Measurements from ENCODE around the gene ABHD10.

The ABHD10 gene

GRCh38 chr3:112012205-112012992, 33.6 kb downstream of the ABHD10 start:
- Histone ChIP-seq H3K27ac (ENCODE audit: low read length, poor library complexity, severe bottlenecking) (peak overlapping the region; percentile 85), H3K4me1 (ENCODE audit: control insufficient read depth, insufficient read depth, low read depth, low read length) (peaks cover 22% of the 10 kb centered on the region), H3K18ac (ENCODE audit: low read depth in 1 of 2, low read length in 2 of 2) (no peak overlapping the region)

GRCh38 chr3:112013058-112013783, 34.4 kb downstream of the ABHD10 start:
- no peaks in the 10 kb centered on the region for H3K27me3 ChIP-seq (ENCODE audit: control insufficient read depth in 1 of 2, insufficient read depth in 1 of 2, low read length in 2 of 2)
- H3K27ac ChIP-seq (ENCODE audit: low read length, poor library complexity, severe bottlenecking) = peak overlapping the region; percentile 55
- H3K36me3 ChIP-seq (ENCODE audit: control insufficient read depth in 1 of 2, insufficient read depth in 2 of 2, low read depth in 1 of 2, low read length in 2 of 2) = peaks cover 0 to 16% of the 10 kb centered on the region in 2 experiments
- no peak overlapping the region for H2AFZ ChIP-seq (ENCODE audit: low read depth, low read length)
- H3K4me3 ChIP-seq (ENCODE audit: insufficient read depth in 1 of 2, low read depth in 1 of 2, low read length in 2 of 2) = no peak overlapping the region
- H2BK12ac ChIP-seq (ENCODE audit: low read length in 2 of 2) = no peak overlapping the region
- H2BK15ac ChIP-seq (ENCODE audit: low read depth, poor library complexity, severe bottlenecking) = no peak overlapping the region
- H2BK5ac ChIP-seq (ENCODE audit: low read depth, low read length, poor library complexity, severe bottlenecking) = peak overlapping the region; percentile 11
- DNase-seq = peak; percentile 82
- H3K14ac ChIP-seq (ENCODE audit: low read length in 2 of 2) = no peak overlapping the region
- H3K9ac ChIP-seq (ENCODE audit: low read length) = peak overlapping the region; percentile 57
- peak overlapping the region; percentile 79 for H2AK5ac ChIP-seq (ENCODE audit: low read length, severe bottlenecking)
- H3K79me1 ChIP-seq (replicated peaks; ENCODE audit: low read length, poor library complexity, severe bottlenecking) = peaks cover 4% of the 10 kb centered on the region
- no peak overlapping the region for H3K18ac ChIP-seq (ENCODE audit: low read depth in 1 of 2, low read length in 2 of 2)
- H3K4me2 ChIP-seq (ENCODE audit: low read length, poor library complexity, severe bottlenecking) = no peak overlapping the region
- H3K4me1 ChIP-seq (ENCODE audit: control insufficient read depth, insufficient read depth, low read depth, low read length) = peaks cover 19% of the 10 kb centered on the region
- H3K23ac ChIP-seq (ENCODE audit: low read length in 2 of 2) = no peak overlapping the region
- no peak overlapping the region for H3K4ac ChIP-seq (ENCODE audit: low read depth in 1 of 2, low read length in 2 of 2)
- H4K8ac ChIP-seq (ENCODE audit: low read length) = peak overlapping the region; percentile 82
- WGBS = 56% methylated on average over 16 of the region's 19 CpGs
- no peaks in the 10 kb centered on the region for H3K9me3 ChIP-seq (ENCODE audit: control insufficient read depth, low read length)
- no peak overlapping the region for H4K91ac ChIP-seq (ENCODE audit: low read length)
- no peak overlapping the region for H2BK120ac ChIP-seq (ENCODE audit: low read depth, low read length)

More at GRCh38 chr3:112012205-112012992, 33.6 kb downstream of the ABHD10 start:
- Histone ChIP-seq H3K79me1 (replicated peaks; ENCODE audit: low read length, poor library complexity, severe bottlenecking) (peaks cover 4% of the 10 kb centered on the region), H4K91ac (ENCODE audit: low read length) (no peak overlapping the region), H3K36me3 (ENCODE audit: control insufficient read depth in 1 of 2, insufficient read depth in 2 of 2, low read depth in 1 of 2, low read length in 2 of 2) (peaks cover 0 to 16% of the 10 kb centered on the region in 2 experiments), H2BK15ac (ENCODE audit: low read depth, poor library complexity, severe bottlenecking) (no peak overlapping the region), H2AFZ (ENCODE audit: low read depth, low read length) (no peak overlapping the region), H2BK120ac (ENCODE audit: low read depth, low read length) (no peak overlapping the region), H3K23ac (ENCODE audit: low read length in 2 of 2) (no peak overlapping the region), H2AK5ac (ENCODE audit: low read length, severe bottlenecking) (peak overlapping the region; percentile 79), H3K14ac (ENCODE audit: low read length in 2 of 2) (no peak overlapping the region), H3K4me2 (ENCODE audit: low read length, poor library complexity, severe bottlenecking) (no peak overlapping the region), H3K4me3 (ENCODE audit: insufficient read depth in 1 of 2, low read depth in 1 of 2, low read length in 2 of 2) (no peak overlapping the region), H2BK12ac (ENCODE audit: low read length in 2 of 2) (no peak overlapping the region), H3K9ac (ENCODE audit: low read length) (no peak overlapping the region), H3K9me3 (ENCODE audit: control insufficient read depth, low read length) (no peaks in the 10 kb centered on the region), H3K4ac (ENCODE audit: low read depth in 1 of 2, low read length in 2 of 2) (no peak overlapping the region), H4K8ac (ENCODE audit: low read length) (no peak overlapping the region), H2BK5ac (ENCODE audit: low read depth, low read length, poor library complexity, severe bottlenecking) (no peak overlapping the region), H3K27me3 (ENCODE audit: control insufficient read depth in 1 of 2, insufficient read depth in 1 of 2, low read length in 2 of 2) (no peaks in the 10 kb centered on the region)
- 92% methylated on average over 2 of the region's 6 CpGs for WGBS
- DNase-seq = peak; percentile 14

GRCh38 chr3:112013784-112014143, 34.9 kb downstream of the ABHD10 start:
- H4K91ac ChIP-seq (ENCODE audit: low read length) = no peak overlapping the region
- H3K4ac ChIP-seq (ENCODE audit: low read depth in 1 of 2, low read length in 2 of 2) = no peak overlapping the region
- no peak overlapping the region for H3K27ac ChIP-seq (ENCODE audit: low read length, poor library complexity, severe bottlenecking)
- H2BK15ac ChIP-seq (ENCODE audit: low read depth, poor library complexity, severe bottlenecking) = no peak overlapping the region
- no peak overlapping the region for H2BK120ac ChIP-seq (ENCODE audit: low read depth, low read length)
- WGBS = 83% methylated on average over 5 of the region's 5 CpGs
- H3K4me2 ChIP-seq (ENCODE audit: low read length, poor library complexity, severe bottlenecking) = no peak overlapping the region
- no peak overlapping the region for H2AFZ ChIP-seq (ENCODE audit: low read depth, low read length)
- no peak overlapping the region for H3K23ac ChIP-seq (ENCODE audit: low read length in 2 of 2)
- no peak overlapping the region for H4K8ac ChIP-seq (ENCODE audit: low read length)
- H3K79me1 ChIP-seq (replicated peaks; ENCODE audit: low read length, poor library complexity, severe bottlenecking) = peaks cover 4% of the 10 kb centered on the region
- H2BK12ac ChIP-seq (ENCODE audit: low read length in 2 of 2) = no peak overlapping the region
- no peak overlapping the region for H2BK5ac ChIP-seq (ENCODE audit: low read depth, low read length, poor library complexity, severe bottlenecking)
- H3K9me3 ChIP-seq (ENCODE audit: control insufficient read depth, low read length) = no peaks in the 10 kb centered on the region
- no peaks in the 10 kb centered on the region for H3K27me3 ChIP-seq (ENCODE audit: control insufficient read depth in 1 of 2, insufficient read depth in 1 of 2, low read length in 2 of 2)
- no peak overlapping the region for H3K14ac ChIP-seq (ENCODE audit: low read length in 2 of 2)
- no peak for DNase-seq
- peaks cover 18% of the 10 kb centered on the region for H3K4me1 ChIP-seq (ENCODE audit: control insufficient read depth, insufficient read depth, low read depth, low read length)
- H2AK5ac ChIP-seq (ENCODE audit: low read length, severe bottlenecking) = peak overlapping the region; percentile 84
- H3K4me3 ChIP-seq (ENCODE audit: insufficient read depth in 1 of 2, low read depth in 1 of 2, low read length in 2 of 2) = no peak overlapping the region
- H3K36me3 ChIP-seq (ENCODE audit: control insufficient read depth in 1 of 2, insufficient read depth in 2 of 2, low read depth in 1 of 2, low read length in 2 of 2) = peaks cover 0 to 16% of the 10 kb centered on the region in 2 experiments
- no peak overlapping the region for H3K18ac ChIP-seq (ENCODE audit: low read depth in 1 of 2, low read length in 2 of 2)
- H3K9ac ChIP-seq (ENCODE audit: low read length) = peak overlapping the region; percentile 11

DNA sequence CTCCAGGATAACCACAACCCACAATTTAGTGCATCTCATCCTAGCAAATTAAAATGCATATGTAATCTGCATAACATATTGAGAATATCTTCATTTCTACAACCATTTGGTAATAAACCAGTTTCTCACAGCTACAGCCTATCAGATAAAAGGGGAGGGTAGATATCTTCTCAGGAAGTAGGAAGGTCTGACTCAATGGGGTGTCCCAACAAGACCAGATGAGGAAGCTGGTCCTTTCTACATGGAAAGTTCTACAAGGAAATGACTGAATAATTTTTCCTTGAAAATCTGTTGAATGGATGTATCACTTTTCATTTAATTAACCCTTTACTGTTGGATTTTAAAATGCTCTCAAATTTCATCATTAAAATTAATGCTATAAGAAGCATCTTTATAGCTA, 38.3 kb downstream of the ABHD10 start:
- H3K36me3 ChIP-seq (ENCODE audit: control insufficient read depth in 1 of 2, insufficient read depth in 2 of 2, low read depth in 1 of 2, low read length in 2 of 2) = peaks cover 0 to 6% of the 10 kb centered on the region in 2 experiments
- no peaks in the 10 kb centered on the region for H3K27me3 ChIP-seq (ENCODE audit: control insufficient read depth in 1 of 2, insufficient read depth in 1 of 2, low read length in 2 of 2)
- no peak overlapping the region for H2AK5ac ChIP-seq (ENCODE audit: low read length, severe bottlenecking)
- no peak overlapping the region for H4K8ac ChIP-seq (ENCODE audit: low read length)
- H3K23ac ChIP-seq (ENCODE audit: low read length in 2 of 2) = no peak overlapping the region
- H2AFZ ChIP-seq (ENCODE audit: low read depth, low read length) = no peak overlapping the region
- H4K91ac ChIP-seq (ENCODE audit: low read length) = no peak overlapping the region
- H3K27ac ChIP-seq (ENCODE audit: low read length, poor library complexity, severe bottlenecking) = no peak overlapping the region
- no peak overlapping the region for H3K4ac ChIP-seq (ENCODE audit: low read depth in 1 of 2, low read length in 2 of 2)
- peaks cover 2% of the 10 kb centered on the region for H3K79me1 ChIP-seq (replicated peaks; ENCODE audit: low read length, poor library complexity, severe bottlenecking)
- no peak overlapping the region for H3K9ac ChIP-seq (ENCODE audit: low read length)
- H3K4me2 ChIP-seq (ENCODE audit: low read length, poor library complexity, severe bottlenecking) = no peak overlapping the region
- peaks cover 12% of the 10 kb centered on the region for H3K4me1 ChIP-seq (ENCODE audit: control insufficient read depth, insufficient read depth, low read depth, low read length)
- DNase-seq = peak; percentile 6
- H3K4me3 ChIP-seq (ENCODE audit: insufficient read depth in 1 of 2, low read depth in 1 of 2, low read length in 2 of 2) = no peak overlapping the region
- H3K9me3 ChIP-seq (ENCODE audit: control insufficient read depth, low read length) = no peaks in the 10 kb centered on the region
- no peak overlapping the region for H2BK120ac ChIP-seq (ENCODE audit: low read depth, low read length)
- no peak overlapping the region for H2BK5ac ChIP-seq (ENCODE audit: low read depth, low read length, poor library complexity, severe bottlenecking)
- H2BK15ac ChIP-seq (ENCODE audit: low read depth, poor library complexity, severe bottlenecking) = no peak overlapping the region
- H3K18ac ChIP-seq (ENCODE audit: low read depth in 1 of 2, low read length in 2 of 2) = no peak overlapping the region
- H2BK12ac ChIP-seq (ENCODE audit: low read length in 2 of 2) = no peak overlapping the region
- H3K14ac ChIP-seq (ENCODE audit: low read length in 2 of 2) = no peak overlapping the region

Data from mesenchymal stem cell (in vitro differentiated cells and primary cell).